H9 (cell line): ENCODE measurements around the gene FBN1. TPM values are rescaled to one million over a fixed set of nuclear protein-coding genes. Genes with fewer than 3 reads are reported as not detected.

ENCODE experiments used
- DNase-seq: peaks from one replicate; pipeline ENCODE4 v3.0.0-alpha.2; 2017
- H2AFZ ChIP-seq: one replicate; pipeline ENCODE4 v1.6.1; 2013; ENCODE audit warnings: mild to moderate bottlenecking, low read length, control low read depth, moderate library complexity
- H2AK5ac ChIP-seq: 2 replicates; pipeline ENCODE4 v1.6.1; 2013; ENCODE audit warnings: low read length, control low read depth, mixed read lengths; ENCODE audit not compliant: insufficient read length
- H2BK120ac ChIP-seq: one replicate; pipeline ENCODE4 v1.6.1; 2013; ENCODE audit warnings: low read depth, mild to moderate bottlenecking, low read length, control low read depth, inconsistent platforms; ENCODE audit not compliant: poor library complexity, severe bottlenecking
- H2BK12ac ChIP-seq: 2 replicates; pipeline ENCODE4 v1.6.1; 2013; ENCODE audit warnings: low read length, control low read depth, mixed read lengths, low read depth; ENCODE audit not compliant: insufficient read length
- H2BK15ac ChIP-seq: 2 replicates; pipeline ENCODE4 v1.6.1; 2013; ENCODE audit warnings: low read depth, low read length, control low read depth
- H2BK20ac ChIP-seq: one replicate; pipeline ENCODE4 v1.6.1; 2013; ENCODE audit warnings: low read depth, mild to moderate bottlenecking, low read length, control low read depth, inconsistent platforms; ENCODE audit not compliant: poor library complexity, severe bottlenecking
- H2BK5ac ChIP-seq: 2 replicates; pipeline ENCODE4 v1.6.1; 2013; ENCODE audit warnings: low read length, control low read depth, mixed read lengths; ENCODE audit not compliant: insufficient read length
- H3K14ac ChIP-seq: 2 replicates; pipeline ENCODE4 v1.6.1; 2013; ENCODE audit warnings: low read length, control low read depth; ENCODE audit not compliant: insufficient read depth
- H3K18ac ChIP-seq: 2 replicates; pipeline ENCODE4 v1.6.1; 2013; ENCODE audit warnings: low read depth, mild to moderate bottlenecking, mixed read lengths, low read length, control low read depth; ENCODE audit not compliant: insufficient read length
- H3K23ac ChIP-seq: 2 replicates; pipeline ENCODE4 v1.6.1; 2013; ENCODE audit warnings: low read length, control low read depth, mixed read lengths, low read depth; ENCODE audit not compliant: insufficient read length
- H3K23me2 ChIP-seq: 2 replicates; pipeline ENCODE4 v1.6.1; 2013; ENCODE audit warnings: low read depth, mild to moderate bottlenecking, mixed read lengths, low read length, control low read depth; ENCODE audit not compliant: insufficient read length, poor library complexity, severe bottlenecking
- H3K27ac ChIP-seq: 2 replicates; pipeline ENCODE4 v1.5.1; 2013; ENCODE audit warnings: low read length, control low read depth, mixed read lengths, low read depth; ENCODE audit not compliant: insufficient read length
- H3K27me3 ChIP-seq: 2 replicates; pipeline ENCODE4 v1.6.1; 2013; ENCODE audit warnings: low read length, control low read depth, inconsistent platforms; ENCODE audit not compliant: insufficient read depth
- H3K4ac ChIP-seq: 2 replicates; pipeline ENCODE4 v1.6.1; 2013; ENCODE audit warnings: low read depth, mild to moderate bottlenecking, control low read depth, inconsistent platforms, low read length, moderate library complexity
- H3K4me1 ChIP-seq: 2 replicates; pipeline ENCODE4 v1.6.1; 2013; ENCODE audit warnings: low read length, control low read depth, inconsistent platforms; ENCODE audit not compliant: insufficient read depth
- H3K4me2 ChIP-seq: 2 replicates; pipeline ENCODE4 v1.6.1; 2013; ENCODE audit warnings: low read length, control low read depth, mixed read lengths; ENCODE audit not compliant: insufficient read length, insufficient read depth
- H3K56ac ChIP-seq: 2 replicates; pipeline ENCODE4 v1.6.1; 2013; ENCODE audit warnings: low read depth, mild to moderate bottlenecking, mixed read lengths, low read length, control low read depth; ENCODE audit not compliant: insufficient read length
- H3K79me1 ChIP-seq: 2 replicates; pipeline ENCODE4 v1.6.1; 2013; ENCODE audit warnings: low read depth, mild to moderate bottlenecking, moderate library complexity, low read length, control low read depth, inconsistent platforms; ENCODE audit not compliant: insufficient read depth, poor library complexity, severe bottlenecking
- H3K79me2 ChIP-seq: 2 replicates; pipeline ENCODE4 v1.6.1; 2013; ENCODE audit warnings: low read length, control low read depth, inconsistent platforms; ENCODE audit not compliant: insufficient read depth
- H3K9ac ChIP-seq: 2 replicates; pipeline ENCODE4 v1.6.1; 2013; ENCODE audit warnings: low read length, control low read depth, mixed read lengths; ENCODE audit not compliant: insufficient read length; ENCODE audit errors: extremely low read depth
- H3K9me3 ChIP-seq: one replicate; pipeline ENCODE4 v1.6.1; 2013; ENCODE audit warnings: low read depth, low read length, inconsistent platforms; ENCODE audit not compliant: control insufficient read depth
- H3T11ph ChIP-seq: one replicate; pipeline ENCODE4 v1.6.1; 2013; ENCODE audit warnings: mild to moderate bottlenecking, low read length, control low read depth, inconsistent platforms
- H4K20me1 ChIP-seq: one replicate; pipeline ENCODE4 v1.6.1; 2013; ENCODE audit not compliant: control insufficient read depth, insufficient read length, insufficient read depth
- H4K5ac ChIP-seq: 2 replicates; pipeline ENCODE4 v1.6.1; 2013; ENCODE audit warnings: low read depth, mild to moderate bottlenecking, mixed read lengths, low read length, control low read depth; ENCODE audit not compliant: insufficient read length
- H4K8ac ChIP-seq: replicated peaks from 2 replicates; pipeline ENCODE4 v1.6.1; 2013; ENCODE audit warnings: low read length, control low read depth, mixed read lengths, low read depth; ENCODE audit not compliant: insufficient read length
- H4K91ac ChIP-seq: 2 replicates; pipeline ENCODE4 v1.6.1; 2013; ENCODE audit warnings: low read depth, mild to moderate bottlenecking, moderate library complexity, mixed read lengths, low read length, control low read depth; ENCODE audit not compliant: insufficient read length
- H3K27ac Mint-ChIP-seq, 3 experiments: 2 replicates in 2 of 3; 3 replicates in 1 of 3; pipeline ENCODE4 v1.8.0; 2020 to 2021; ENCODE audit warnings: mixed read lengths in 3 of 3, mild to moderate bottlenecking in 1 of 3, moderate library complexity in 1 of 3
- H3K27me3 Mint-ChIP-seq: 2 replicates; pipeline ENCODE4 v1.8.0; 2021; ENCODE audit warnings: low read depth, mild to moderate bottlenecking, moderate library complexity, mixed read lengths
- H3K36me3 Mint-ChIP-seq, 3 experiments: 2 replicates in 2 of 3; 3 replicates in 1 of 3; pipeline ENCODE4 v1.8.0; 2020 to 2021; ENCODE audit warnings: low read depth in 3 of 3, mixed read lengths in 3 of 3; ENCODE audit not compliant: insufficient read depth in 1 of 3
- H3K4me1 Mint-ChIP-seq, 2 experiments: 2 replicates each; pipeline ENCODE4 v1.8.0; 2020; ENCODE audit warnings: mixed read lengths in 2 of 2
- H3K4me3 Mint-ChIP-seq, 2 experiments: 2 replicates in 1 of 2; 3 replicates in 1 of 2; pipeline ENCODE4 v1.8.0; 2020 to 2021; ENCODE audit warnings: mild to moderate bottlenecking in 2 of 2, mixed read lengths in 2 of 2, moderate library complexity in 1 of 2
- H3K9me3 Mint-ChIP-seq, 2 experiments: 2 replicates in 1 of 2; 3 replicates in 1 of 2; pipeline ENCODE4 v1.8.0; 2020; ENCODE audit warnings: mild to moderate bottlenecking in 2 of 2, mixed read lengths in 2 of 2, moderate library complexity in 1 of 2
- WGBS: extraction: QIAGEN DNeasy Blood & Tissue Kit; methylation state at CpG from one replicate; pipeline ENCODE4 v1.1.7; 2013; ENCODE audit warnings: missing lambda C conversion rate, low lambda C conversion rate, mixed read lengths; ENCODE audit not compliant: insufficient read length; ENCODE audit errors: extremely low coverage; 5-methylcytosine and 5-hydroxymethylcytosine counted together
- total RNA-seq: library from RNA; stranded (reverse); gene quantifications from 2 replicates; pipeline ENCODE4 v1.2.1, GENCODE V29; 2021
- TF ChIP-seq, protein P1 (sequence below): fragments of 200-600 bp; sonication (generic); conservative IDR thresholded peaks from 3 replicates; pipeline ENCODE4 v1.8.0; 2021; ENCODE audit warnings: antibody characterized with exemption, mild to moderate bottlenecking

FBN1 gene
- total RNA-seq, 1 experiment from 2014 or later = 3.6 TPM

DNA sequence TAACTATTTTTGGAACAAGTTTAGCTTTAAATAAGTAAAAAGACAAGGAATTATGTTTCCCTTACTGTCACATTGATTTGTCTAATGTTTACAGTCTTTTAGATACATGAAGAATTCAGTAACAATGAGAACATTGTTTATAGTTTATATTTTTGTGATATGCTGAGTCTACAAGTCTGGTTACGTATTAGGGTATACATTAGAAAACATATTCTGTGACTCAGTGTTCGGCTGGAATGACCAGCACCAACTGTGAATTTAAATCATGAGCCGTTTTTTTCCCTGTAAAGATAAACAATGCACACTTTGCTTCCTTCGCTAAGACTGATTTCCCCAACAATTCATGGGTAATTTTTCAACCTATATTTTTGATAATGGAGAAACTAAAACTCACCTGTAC is 182.8 kb downstream of the FBN1 start:
- H3K18ac ChIP-seq = no peak overlapping the region
- H3K79me2 ChIP-seq = no peaks in the 10 kb centered on the region
- H3K9ac ChIP-seq = no peak overlapping the region
- no peaks in the 10 kb centered on the region; the same call in 1 of the 2 replicates for H3K27me3 ChIP-seq
- TF ChIP-seq, protein P1, sequence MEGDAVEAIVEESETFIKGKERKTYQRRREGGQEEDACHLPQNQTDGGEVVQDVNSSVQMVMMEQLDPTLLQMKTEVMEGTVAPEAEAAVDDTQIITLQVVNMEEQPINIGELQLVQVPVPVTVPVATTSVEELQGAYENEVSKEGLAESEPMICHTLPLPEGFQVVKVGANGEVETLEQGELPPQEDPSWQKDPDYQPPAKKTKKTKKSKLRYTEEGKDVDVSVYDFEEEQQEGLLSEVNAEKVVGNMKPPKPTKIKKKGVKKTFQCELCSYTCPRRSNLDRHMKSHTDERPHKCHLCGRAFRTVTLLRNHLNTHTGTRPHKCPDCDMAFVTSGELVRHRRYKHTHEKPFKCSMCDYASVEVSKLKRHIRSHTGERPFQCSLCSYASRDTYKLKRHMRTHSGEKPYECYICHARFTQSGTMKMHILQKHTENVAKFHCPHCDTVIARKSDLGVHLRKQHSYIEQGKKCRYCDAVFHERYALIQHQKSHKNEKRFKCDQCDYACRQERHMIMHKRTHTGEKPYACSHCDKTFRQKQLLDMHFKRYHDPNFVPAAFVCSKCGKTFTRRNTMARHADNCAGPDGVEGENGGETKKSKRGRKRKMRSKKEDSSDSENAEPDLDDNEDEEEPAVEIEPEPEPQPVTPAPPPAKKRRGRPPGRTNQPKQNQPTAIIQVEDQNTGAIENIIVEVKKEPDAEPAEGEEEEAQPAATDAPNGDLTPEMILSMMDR = no peak
- Mint-ChIP-seq H3K4me3 (no peak overlapping the region), H3K9me3 (no peaks in the 10 kb centered on the region), H3K4me1 (peaks cover 5 to 9% of the 10 kb centered on the region in 2 experiments), H3K27me3 (no peaks in the 10 kb centered on the region), H3K27ac (no peak overlapping the region; a peak in 2 of 7 replicates), H3K36me3 (peaks cover 0 to 2% (median 0%) of the 10 kb centered on the region in 3 experiments; a peak in 1 of 7 replicates)
- H4K20me1 ChIP-seq = no peaks in the 10 kb centered on the region
- no peak overlapping the region for H4K8ac ChIP-seq
- H2AFZ ChIP-seq = no peak overlapping the region
- H3K14ac ChIP-seq = no peak overlapping the region
- no peak overlapping the region for H3K27ac ChIP-seq
- no peak overlapping the region for H3K4me2 ChIP-seq
- no peaks in the 10 kb centered on the region for H3K9me3 ChIP-seq
- no peak overlapping the region for H2BK12ac ChIP-seq
- H4K5ac ChIP-seq = no peak overlapping the region
- no peak overlapping the region for H2BK20ac ChIP-seq
- H3K4ac ChIP-seq = no peak overlapping the region
- DNase-seq = no peak
- H3K56ac ChIP-seq = no peak overlapping the region
- H2AK5ac ChIP-seq = no peak overlapping the region
- no peaks in the 10 kb centered on the region for H3K4me1 ChIP-seq
- no peak overlapping the region for H3T11ph ChIP-seq
- H2BK5ac ChIP-seq = no peak overlapping the region
- no CpG with 5 or more reads among the region's 4 CpGs for WGBS
- H3K23ac ChIP-seq = no peak overlapping the region
- no peaks in the 10 kb centered on the region for H3K23me2 ChIP-seq
- H2BK120ac ChIP-seq = no peak overlapping the region
- H3K79me1 ChIP-seq = no peaks in the 10 kb centered on the region
- no peak overlapping the region for H2BK15ac ChIP-seq
- H4K91ac ChIP-seq = no peak overlapping the region
